BLaER1 (cell line): ENCODE measurements around the gene VWA8.
A peak's percentile ranks its signal among the peaks of the same experiment; 100 is the strongest.
"Not testable (repeated sequence)": the region's sequence is repeated elsewhere in the genome, so short reads cannot be mapped to it uniquely, and the experiment has no call there.

Source experiments
- H3K27ac ChIP-seq: shearing (Covaris generic); formaldehyde crosslinking; 2 replicates; pipeline ENCODE4 v1.8.1; 2022
- H3K27me3 ChIP-seq: shearing (Covaris generic); formaldehyde crosslinking; 2 replicates; pipeline ENCODE4 v1.8.1; 2022
- H3K36me3 ChIP-seq: shearing (Covaris generic); formaldehyde crosslinking; 2 replicates; pipeline ENCODE4 v1.8.1; 2022
- H3K4me1 ChIP-seq: shearing (Covaris generic); formaldehyde crosslinking; 2 replicates; pipeline ENCODE4 v1.8.1; 2022
- H3K4me2 ChIP-seq: shearing (Covaris generic); formaldehyde crosslinking; 2 replicates; pipeline ENCODE4 v1.8.1; 2022
- H3K4me3 ChIP-seq: shearing (Covaris generic); formaldehyde crosslinking; 2 replicates; pipeline ENCODE4 v1.8.1; 2022
- H3K9ac ChIP-seq: shearing (Covaris generic); formaldehyde crosslinking; 2 replicates; pipeline ENCODE4 v1.8.1; 2022
- H3K9me3 ChIP-seq: shearing (Covaris generic); formaldehyde crosslinking; 2 replicates; pipeline ENCODE4 v1.8.1; 2022
- H4K20me1 ChIP-seq: shearing (Covaris generic); formaldehyde crosslinking; 2 replicates; pipeline ENCODE4 v1.8.1; 2022
- Cebpa-rat ChIP-seq: shearing (Covaris generic); IDR thresholded peaks from 2 replicates; pipeline ENCODE4 v1.8.1; 2022

The VWA8 gene

DNA sequence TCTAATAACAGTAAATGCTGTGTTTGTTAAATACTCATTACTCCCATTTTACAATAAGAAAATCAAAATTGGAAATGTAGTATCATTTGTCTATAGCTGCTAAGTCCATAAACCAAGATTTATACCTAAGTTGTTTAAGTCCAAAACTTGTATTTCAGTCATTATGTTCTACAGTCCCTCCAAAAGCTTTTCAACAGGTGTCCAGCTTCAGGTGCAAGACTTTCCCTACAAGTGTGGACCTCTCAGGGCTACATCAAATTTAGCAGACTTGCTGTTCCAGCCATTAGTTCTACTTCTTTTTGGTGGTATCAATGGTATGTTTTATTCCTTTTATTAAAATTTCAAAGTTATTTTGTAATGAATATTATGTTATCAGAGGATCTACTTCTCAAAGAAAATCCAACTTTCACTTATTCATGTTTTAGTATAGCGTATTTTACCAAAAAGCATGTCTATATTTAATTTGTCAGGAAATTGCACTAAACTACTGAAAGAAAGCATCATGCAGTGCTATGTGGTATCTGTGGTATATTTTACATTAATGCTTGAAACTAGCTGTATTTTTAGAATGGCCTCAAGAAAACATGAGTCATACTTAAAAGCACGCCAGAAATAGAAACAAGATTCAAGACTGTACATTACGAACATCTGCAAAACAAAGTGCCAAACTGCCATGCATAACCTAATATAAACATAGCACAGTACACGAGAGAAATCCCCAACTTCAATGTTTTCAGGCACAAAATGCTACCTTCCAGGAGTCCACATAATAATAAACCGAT, 44.5 kb downstream of the VWA8 start:
- Histone ChIP-seq H3K4me1 (peaks cover 71% of the 10 kb centered on the region), H4K20me1 (no peaks in the 10 kb centered on the region), H3K9me3 (no peaks in the 10 kb centered on the region; the same call in 1 of the 2 replicates), H3K27ac (peak overlapping the region; percentile 87), H3K4me2 (peak overlapping the region; percentile 89), H3K36me3 (no peaks in the 10 kb centered on the region), H3K9ac (peak overlapping the region; percentile 69), H3K4me3 (peak overlapping the region; percentile 45; the same call in 1 of the 2 replicates), H3K27me3 (no peaks in the 10 kb centered on the region)
- no peak for TF ChIP-seq Cebpa-rat

DNA sequence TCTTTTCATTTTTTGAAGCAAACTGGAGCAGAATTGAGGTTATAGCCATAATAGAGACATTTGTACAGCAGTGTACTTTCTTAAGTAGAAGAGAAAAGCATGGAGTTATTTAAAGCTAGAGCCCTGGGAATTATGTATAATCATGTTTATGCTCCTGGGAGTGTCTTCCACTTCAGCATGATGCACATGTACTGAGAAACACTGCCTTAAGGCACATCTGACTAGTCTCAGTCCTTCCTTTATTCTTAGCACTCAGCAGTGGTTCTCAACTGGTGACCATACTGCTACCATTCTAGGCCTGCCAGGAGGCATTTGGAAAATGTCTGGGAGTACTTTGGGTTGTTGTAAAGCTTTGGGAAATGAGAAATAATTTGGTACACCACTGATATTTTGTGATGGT, 45.8 kb downstream of the VWA8 start:
- H3K4me1 ChIP-seq: peaks cover 63% of the 10 kb centered on the region
- no peaks in the 10 kb centered on the region for H3K27me3 ChIP-seq
- peak overlapping the region; percentile 87 for H3K27ac ChIP-seq
- 0 out of 2 replicates have a peak, but pooled peaks cover 3% of the 10 kb centered on the region for H3K36me3 ChIP-seq
- no peaks in the 10 kb centered on the region for H3K9me3 ChIP-seq
- no peaks in the 10 kb centered on the region for H4K20me1 ChIP-seq
- no peak overlapping the region; the same call in 1 of the 2 replicates for H3K9ac ChIP-seq
- H3K4me2 ChIP-seq: peak overlapping the region; percentile 89
- no peak for TF ChIP-seq Cebpa-rat
- H3K4me3 ChIP-seq: no peak overlapping the region

DNA sequence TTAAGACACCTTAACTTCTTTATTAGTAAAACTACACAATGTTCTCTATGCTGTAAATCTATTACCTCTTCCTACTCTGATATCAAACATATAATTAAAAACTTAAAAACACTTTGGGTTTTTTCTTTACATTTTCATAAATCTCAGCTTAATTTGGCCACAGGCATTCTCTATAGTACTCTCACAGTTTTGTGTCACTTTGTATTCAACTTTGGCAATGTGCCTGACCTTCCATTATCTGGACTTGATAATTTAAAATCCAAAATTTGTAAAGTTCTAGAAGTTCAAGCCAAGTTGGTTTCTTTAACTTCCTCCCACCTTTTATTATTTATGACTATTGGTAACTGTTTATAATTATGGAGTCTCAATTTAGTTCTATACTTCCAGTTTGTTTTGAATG, 46.4 kb downstream of the VWA8 start:
- Histone ChIP-seq H3K4me2 (peak overlapping the region; percentile 89), H3K27me3 (no peaks in the 10 kb centered on the region), H3K36me3 (0 out of 2 replicates have a peak, but pooled peaks cover 3% of the 10 kb centered on the region), H3K4me1 (peaks cover 58% of the 10 kb centered on the region), H3K9me3 (no peaks in the 10 kb centered on the region), H3K27ac (peak overlapping the region; percentile 87), H3K9ac (no peak overlapping the region), H4K20me1 (no peaks in the 10 kb centered on the region), H3K4me3 (no peak overlapping the region)
- TF ChIP-seq Cebpa-rat: no peak

DNA sequence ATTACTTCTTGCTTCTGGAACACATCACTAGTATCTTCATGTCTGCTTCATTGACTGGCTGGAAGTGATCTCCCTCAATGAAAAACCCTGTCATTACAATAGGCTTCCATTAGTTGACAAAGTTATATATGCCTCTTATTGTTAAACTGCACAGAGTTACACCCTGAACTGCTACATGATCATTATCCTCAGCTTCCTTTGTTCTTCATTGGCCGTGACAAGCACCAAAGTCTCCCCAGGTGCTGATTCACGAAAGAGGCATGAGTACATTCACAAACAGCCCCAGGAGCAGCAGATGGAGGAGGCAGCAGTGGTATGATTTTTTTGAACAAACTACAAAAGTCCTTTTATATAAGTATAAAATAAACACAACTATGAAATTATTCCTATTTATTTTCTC, 51.4 kb downstream of the VWA8 start:
- H3K9ac ChIP-seq: no peak overlapping the region
- H3K36me3 ChIP-seq: peaks cover 17% of the 10 kb centered on the region; the same call in 1 of the 2 replicates
- H3K27ac ChIP-seq: no peak overlapping the region
- H3K4me3 ChIP-seq: no peak overlapping the region
- H4K20me1 ChIP-seq: no peaks in the 10 kb centered on the region
- H3K9me3 ChIP-seq: no peaks in the 10 kb centered on the region
- no peaks in the 10 kb centered on the region for H3K27me3 ChIP-seq
- no peak for TF ChIP-seq Cebpa-rat
- H3K4me1 ChIP-seq: peaks cover 9% of the 10 kb centered on the region
- no peak overlapping the region for H3K4me2 ChIP-seq

DNA sequence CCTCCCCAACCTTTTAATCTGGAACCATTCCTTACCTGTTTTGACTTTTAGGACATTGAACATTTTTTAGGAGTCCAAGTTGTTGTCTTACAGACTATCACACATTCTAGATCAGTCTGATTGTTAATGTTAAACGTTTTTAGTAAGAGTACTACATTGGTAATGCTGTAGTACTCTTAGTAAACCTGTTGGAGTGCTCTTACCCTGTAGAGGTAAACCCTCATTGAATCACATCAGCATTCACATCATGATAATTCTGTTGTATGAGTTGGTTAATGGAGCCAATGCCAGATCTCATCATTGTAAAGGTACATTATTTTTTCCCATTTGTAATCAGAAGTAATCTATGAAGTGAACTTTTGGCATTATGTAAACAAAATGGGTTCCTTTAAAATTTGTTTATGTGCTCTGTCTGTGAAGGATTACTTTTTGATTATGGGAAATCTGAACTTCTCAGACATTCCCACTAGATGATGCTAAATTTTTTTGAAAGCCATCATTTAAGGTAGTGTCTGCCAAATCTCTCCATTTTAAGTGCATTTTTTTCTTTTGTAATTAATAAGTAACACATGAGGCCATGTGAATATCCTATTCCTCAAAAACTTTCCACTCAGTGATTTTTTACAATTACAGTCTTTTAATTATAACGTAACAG, 55.2 kb downstream of the VWA8 start:
- Histone ChIP-seq H3K4me1 (no peaks in the 10 kb centered on the region), H3K27ac (no peak overlapping the region), H3K4me3 (no peak overlapping the region), H3K27me3 (no peaks in the 10 kb centered on the region), H3K36me3 (peaks cover 19% of the 10 kb centered on the region; the same call in 1 of the 2 replicates), H3K9ac (no peak overlapping the region), H4K20me1 (no peaks in the 10 kb centered on the region), H3K4me2 (no peak overlapping the region), H3K9me3 (no peaks in the 10 kb centered on the region)
- no peak for TF ChIP-seq Cebpa-rat

DNA sequence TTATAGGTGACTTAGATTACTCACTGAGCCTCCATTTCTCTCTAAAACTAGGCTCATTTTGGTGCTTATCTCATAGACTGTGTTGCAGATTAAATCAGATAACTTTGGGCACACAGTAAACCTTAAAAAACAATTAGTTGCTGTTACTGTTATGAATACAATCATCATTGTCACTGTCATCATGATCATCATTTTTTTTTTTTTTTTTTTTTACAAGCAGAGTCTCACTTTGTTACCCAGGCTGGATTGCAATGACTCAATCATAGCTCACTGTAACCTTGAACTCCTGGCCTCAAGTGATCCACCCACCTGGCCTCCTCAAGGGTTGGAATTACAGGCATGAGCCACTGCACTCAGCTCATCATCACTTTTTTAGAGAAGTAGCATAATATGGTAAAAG, 60.0 kb downstream of the VWA8 start:
- Histone ChIP-seq H3K9ac (no peak overlapping the region), H3K36me3 (peaks cover 8% of the 10 kb centered on the region; the same call in 1 of the 2 replicates), H4K20me1 (no peaks in the 10 kb centered on the region), H3K4me2 (no peak overlapping the region), H3K27me3 (no peaks in the 10 kb centered on the region), H3K4me1 (no peaks in the 10 kb centered on the region), H3K9me3 (peaks cover 7% of the 10 kb centered on the region; the same call in 1 of the 2 replicates), H3K4me3 (no peak overlapping the region), H3K27ac (no peak overlapping the region)
- TF ChIP-seq Cebpa-rat: no peak

DNA sequence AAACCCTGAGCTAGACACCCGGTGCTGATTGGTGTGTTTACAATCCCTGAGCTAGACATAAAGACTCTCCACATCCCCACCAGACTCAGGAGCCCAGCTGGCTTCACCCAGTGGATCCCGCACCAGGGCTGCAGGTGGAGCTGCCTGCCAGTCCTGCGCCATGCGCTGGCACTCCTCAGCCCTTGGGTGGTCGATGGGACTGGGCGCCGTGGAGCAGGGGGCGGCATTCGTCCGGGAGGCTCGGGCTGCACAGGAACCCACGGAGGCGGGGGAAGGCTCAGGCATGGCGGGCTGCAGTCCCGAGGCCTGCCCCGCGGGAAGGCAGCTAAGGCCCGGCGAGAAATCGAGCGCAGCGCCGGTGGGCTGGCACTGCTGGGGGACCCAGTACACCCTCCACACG, 62.5 kb downstream of the VWA8 start:
- not testable (repeated sequence) for H3K27me3 ChIP-seq, H3K9ac ChIP-seq, H3K4me3 ChIP-seq, H3K4me1 ChIP-seq, H3K36me3 ChIP-seq, H3K4me2 ChIP-seq, H4K20me1 ChIP-seq, H3K27ac ChIP-seq, H3K9me3 ChIP-seq

DNA sequence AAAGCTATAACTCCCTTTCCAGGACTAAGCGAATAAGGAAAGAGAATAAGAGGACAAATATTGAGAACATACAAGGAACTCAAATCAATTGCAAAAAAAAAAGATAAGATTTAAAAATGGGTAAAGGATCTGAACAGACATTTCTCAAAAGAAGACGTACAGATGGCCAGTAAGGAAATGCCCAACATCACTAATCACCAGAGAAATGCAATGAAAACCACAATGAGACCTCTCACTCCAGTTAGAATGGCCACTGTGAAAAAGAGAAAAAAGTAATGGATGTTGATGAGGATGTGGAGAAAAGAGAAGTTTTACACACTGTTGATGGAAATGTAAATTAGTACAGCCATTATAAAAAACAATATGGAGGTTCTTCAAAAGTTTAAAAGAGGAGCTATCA, 63.8 kb downstream of the VWA8 start:
- H3K27ac ChIP-seq: no peak overlapping the region
- H3K4me2 ChIP-seq: no peak overlapping the region
- no peaks in the 10 kb centered on the region for H4K20me1 ChIP-seq
- H3K9ac ChIP-seq: no peak overlapping the region
- TF ChIP-seq Cebpa-rat: no peak
- peaks cover 5% of the 10 kb centered on the region; the same call in 1 of the 2 replicates for H3K36me3 ChIP-seq
- peaks cover 7% of the 10 kb centered on the region; the same call in 1 of the 2 replicates for H3K9me3 ChIP-seq
- H3K4me1 ChIP-seq: no peaks in the 10 kb centered on the region
- no peaks in the 10 kb centered on the region for H3K27me3 ChIP-seq
- no peak overlapping the region for H3K4me3 ChIP-seq

DNA sequence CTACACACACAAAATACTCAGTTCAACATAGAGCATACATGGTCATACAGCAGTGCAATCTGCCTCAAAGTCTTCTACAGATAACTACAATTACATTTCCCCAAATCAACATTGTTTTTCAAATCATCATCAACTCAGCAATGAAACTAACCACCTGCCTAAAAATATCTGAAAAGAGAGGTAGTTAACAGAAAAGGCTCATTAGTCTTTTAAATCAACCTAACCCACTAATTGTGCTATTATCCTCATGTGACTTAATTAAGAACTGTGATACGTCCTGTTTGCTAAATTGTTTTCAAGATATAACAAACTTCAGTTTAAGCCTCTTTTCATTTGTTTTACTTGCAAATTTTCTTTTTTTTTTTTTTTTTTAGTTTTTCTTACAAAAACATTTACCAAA, 65.4 kb downstream of the VWA8 start:
- Histone ChIP-seq H4K20me1 (no peaks in the 10 kb centered on the region), H3K9ac (no peak overlapping the region), H3K27me3 (no peaks in the 10 kb centered on the region), H3K27ac (no peak overlapping the region), H3K9me3 (peaks cover 7% of the 10 kb centered on the region; the same call in 1 of the 2 replicates), H3K4me2 (no peak overlapping the region), H3K4me1 (no peaks in the 10 kb centered on the region), H3K4me3 (no peak overlapping the region), H3K36me3 (peaks cover 9% of the 10 kb centered on the region)
- TF ChIP-seq Cebpa-rat: no peak

DNA sequence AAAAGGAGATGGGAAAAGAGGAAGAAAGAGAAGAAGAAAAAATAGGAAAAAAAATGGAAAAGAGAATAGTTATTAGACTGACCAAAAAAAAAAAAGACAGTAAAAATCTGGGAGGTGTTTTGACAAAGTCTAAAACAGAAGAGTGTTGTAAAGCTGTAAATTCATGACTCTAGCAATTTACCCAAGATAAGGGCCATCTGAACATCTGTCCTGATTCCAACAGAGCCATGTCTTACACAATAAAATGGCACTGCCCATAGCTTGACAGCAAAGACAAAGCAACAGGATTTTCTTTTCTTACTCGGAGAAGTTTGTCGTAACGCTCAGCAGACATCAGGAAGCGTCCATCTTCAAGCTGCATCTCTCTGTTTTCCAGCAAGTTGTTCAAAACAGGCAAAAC, 69.8 kb downstream of the VWA8 start:
- Histone ChIP-seq H3K4me3 (no peak overlapping the region), H3K4me1 (no peaks in the 10 kb centered on the region), H4K20me1 (no peaks in the 10 kb centered on the region), H3K27me3 (no peaks in the 10 kb centered on the region), H3K9me3 (no peaks in the 10 kb centered on the region), H3K36me3 (peaks cover 16% of the 10 kb centered on the region), H3K27ac (no peak overlapping the region), H3K4me2 (no peak overlapping the region), H3K9ac (no peak overlapping the region)
- TF ChIP-seq Cebpa-rat: no peak
